ENCODE results near the gene CARS2. TPM values are rescaled to one million over a fixed set of nuclear protein-coding genes. Genes with fewer than 3 reads are reported as not detected.

CARS2 gene
- total RNA-seq, 1 experiment from 2014 or later = 52.9 TPM

DNA sequence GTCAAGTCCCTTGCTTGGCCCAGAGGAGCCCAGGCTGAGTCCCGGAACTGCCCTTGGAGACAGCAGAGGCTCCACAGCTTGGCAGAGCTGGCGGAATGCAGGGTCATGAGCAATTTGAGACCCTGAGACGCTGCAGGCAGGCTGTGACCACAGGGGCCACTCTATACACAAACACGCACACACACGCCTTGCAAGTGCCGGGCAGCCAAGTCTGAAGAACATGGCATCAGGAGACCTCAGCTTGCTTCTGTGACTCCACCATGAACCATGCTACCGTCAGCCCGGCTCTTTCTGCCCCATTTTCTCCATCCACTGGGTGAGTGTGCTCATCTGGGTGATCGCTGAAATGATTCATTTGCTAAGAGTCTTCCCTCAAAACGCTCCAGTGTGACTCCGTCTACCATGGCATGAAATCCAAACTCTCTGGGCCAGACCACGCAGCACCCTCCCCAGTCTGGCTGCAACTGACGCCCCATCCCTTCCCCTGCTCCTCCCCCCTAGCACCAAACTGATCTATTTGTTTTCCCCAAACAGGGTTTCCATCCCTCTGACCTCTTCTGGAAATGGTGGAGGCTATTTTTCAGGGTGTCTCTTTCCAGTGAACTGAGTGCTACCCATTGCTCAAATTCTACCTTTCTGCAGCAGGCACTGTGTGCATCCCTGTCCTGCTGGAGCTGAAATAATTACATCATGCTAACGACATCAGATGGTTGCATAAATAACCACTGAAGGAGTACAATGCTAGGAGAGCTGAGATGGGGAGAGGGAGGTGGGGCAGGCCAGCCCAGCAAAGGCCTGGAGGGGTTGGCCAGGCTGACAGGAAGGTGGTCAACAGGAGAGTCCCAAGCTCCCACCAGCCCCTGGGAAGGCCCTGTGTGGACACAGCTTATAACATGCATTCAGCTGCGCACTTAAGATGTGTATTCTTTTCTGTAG lies 3.1 kb downstream of the CARS2 start:
- no peak overlapping the region for H3K4me2 ChIP-seq (ENCODE audit: low read length)
- intact Hi-C loops (cut with micrococcal nuclease) = no loop called here
- RAD21 ChIA-PET (ENCODE audit: low non-redundant PET in 1 of 2, low total read pairs in 2 of 2, uncharacterized antibody in 2 of 2, unreplicated experiment in 2 of 2) = no interaction called here

More for the DNA sequence above, 3.1 kb downstream of the CARS2 start:
- Histone ChIP-seq H3K27me3 (ENCODE audit: insufficient read depth, low read length) (no peaks in the 10 kb centered on the region), H3K79me2 (ENCODE audit: insufficient read depth, low read length) (peaks cover 56% of the 10 kb centered on the region), H3K27ac (ENCODE audit: low read depth, low read length) (no peak overlapping the region), H3K4me1 (ENCODE audit: control insufficient read depth in 1 of 2, insufficient read depth in 2 of 2, low read length in 2 of 2) (peaks cover 17 to 34% of the 10 kb centered on the region in 2 experiments), H3K4me3 (replicated peaks in 1 of 2; ENCODE audit: low read depth in 1 of 2, low read length in 2 of 2) (no peak overlapping the region), H3K36me3 (ENCODE audit: control insufficient read depth in 1 of 2, insufficient read depth in 2 of 2, low read length in 2 of 2) (peaks cover 28 to 35% of the 10 kb centered on the region in 2 experiments), H4K20me1 (ENCODE audit: insufficient read depth) (peaks cover 4% of the 10 kb centered on the region; the same call in 1 of the 2 replicates), H3K9me3 (ENCODE audit: control insufficient read depth in 1 of 2, insufficient read depth in 1 of 2, low read depth in 1 of 2, low read length in 2 of 2) (no peaks in the 10 kb centered on the region), H3K9ac (ENCODE audit: low read length) (no peak overlapping the region), H2AFZ (ENCODE audit: low read depth, low read length, poor library complexity, severe bottlenecking) (no peak overlapping the region), H3K9me2 (ENCODE audit: insufficient read depth) (no peaks in the 10 kb centered on the region)
- CTCF ChIA-PET = no interaction called here
- DNase-seq (ENCODE audit: low read depth, low spot score) = no peak
- ATAC-seq = no peak
- POLR2A ChIA-PET = interaction anchor here (1.3 kb wide), 1 partner anchor 10 kb away, joined by 6 read pairs; no protein-coding TSS in a partner anchor
- TF ChIP-seq, protein P1, sequence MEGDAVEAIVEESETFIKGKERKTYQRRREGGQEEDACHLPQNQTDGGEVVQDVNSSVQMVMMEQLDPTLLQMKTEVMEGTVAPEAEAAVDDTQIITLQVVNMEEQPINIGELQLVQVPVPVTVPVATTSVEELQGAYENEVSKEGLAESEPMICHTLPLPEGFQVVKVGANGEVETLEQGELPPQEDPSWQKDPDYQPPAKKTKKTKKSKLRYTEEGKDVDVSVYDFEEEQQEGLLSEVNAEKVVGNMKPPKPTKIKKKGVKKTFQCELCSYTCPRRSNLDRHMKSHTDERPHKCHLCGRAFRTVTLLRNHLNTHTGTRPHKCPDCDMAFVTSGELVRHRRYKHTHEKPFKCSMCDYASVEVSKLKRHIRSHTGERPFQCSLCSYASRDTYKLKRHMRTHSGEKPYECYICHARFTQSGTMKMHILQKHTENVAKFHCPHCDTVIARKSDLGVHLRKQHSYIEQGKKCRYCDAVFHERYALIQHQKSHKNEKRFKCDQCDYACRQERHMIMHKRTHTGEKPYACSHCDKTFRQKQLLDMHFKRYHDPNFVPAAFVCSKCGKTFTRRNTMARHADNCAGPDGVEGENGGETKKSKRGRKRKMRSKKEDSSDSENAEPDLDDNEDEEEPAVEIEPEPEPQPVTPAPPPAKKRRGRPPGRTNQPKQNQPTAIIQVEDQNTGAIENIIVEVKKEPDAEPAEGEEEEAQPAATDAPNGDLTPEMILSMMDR (IDR thresholded peaks at IDR 0.05 in 2 of 3, conservative IDR thresholded peaks at IDR 0.05 in 1 of 3; ENCODE audit: borderline replicate concordance in 1 of 3, insufficient read depth in 1 of 3, low read depth in 2 of 3, low read length in 2 of 3) = no peak
- no peak for TF ChIP-seq ZFX (IDR thresholded peaks at IDR 0.05)
- TF ChIP-seq SIN3A (IDR thresholded peaks at IDR 0.05; ENCODE audit: low read depth) = no peak
- no peak for TF ChIP-seq YY1 (IDR thresholded peaks at IDR 0.05; ENCODE audit: extremely low read depth, insufficient replicate concordance, low read depth, low read length)
- TF ChIP-seq EGR1 (IDR thresholded peaks at IDR 0.05; ENCODE audit: low read depth) = no peak
- TF ChIP-seq SRF (IDR thresholded peaks at IDR 0.05; ENCODE audit: low read depth) = no peak
- TF ChIP-seq, protein P2, sequence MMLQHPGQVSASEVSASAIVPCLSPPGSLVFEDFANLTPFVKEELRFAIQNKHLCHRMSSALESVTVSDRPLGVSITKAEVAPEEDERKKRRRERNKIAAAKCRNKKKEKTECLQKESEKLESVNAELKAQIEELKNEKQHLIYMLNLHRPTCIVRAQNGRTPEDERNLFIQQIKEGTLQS (IDR thresholded peaks at IDR 0.05) = no peak
- no peak for TF ChIP-seq EZH2phosphoT487 (IDR thresholded peaks at IDR 0.05; ENCODE audit: borderline replicate concordance)
- TF ChIP-seq EZH2 (IDR thresholded peaks at IDR 0.05) = no peak
- no peak for TF ChIP-seq JUND (IDR thresholded peaks at IDR 0.05)
- no peak for TF ChIP-seq SP1 (IDR thresholded peaks at IDR 0.05; ENCODE audit: low read depth)
- no peak for TF ChIP-seq TCF7L2 (IDR thresholded peaks at IDR 0.05; ENCODE audit: borderline replicate concordance, extremely low read depth, insufficient read depth, insufficient read length)
- TF ChIP-seq POLR2A (IDR thresholded peaks at IDR 0.05; ENCODE audit: borderline replicate concordance, extremely low read depth, insufficient read depth, insufficient read length) = no peak
- TF ChIP-seq, protein P3, sequence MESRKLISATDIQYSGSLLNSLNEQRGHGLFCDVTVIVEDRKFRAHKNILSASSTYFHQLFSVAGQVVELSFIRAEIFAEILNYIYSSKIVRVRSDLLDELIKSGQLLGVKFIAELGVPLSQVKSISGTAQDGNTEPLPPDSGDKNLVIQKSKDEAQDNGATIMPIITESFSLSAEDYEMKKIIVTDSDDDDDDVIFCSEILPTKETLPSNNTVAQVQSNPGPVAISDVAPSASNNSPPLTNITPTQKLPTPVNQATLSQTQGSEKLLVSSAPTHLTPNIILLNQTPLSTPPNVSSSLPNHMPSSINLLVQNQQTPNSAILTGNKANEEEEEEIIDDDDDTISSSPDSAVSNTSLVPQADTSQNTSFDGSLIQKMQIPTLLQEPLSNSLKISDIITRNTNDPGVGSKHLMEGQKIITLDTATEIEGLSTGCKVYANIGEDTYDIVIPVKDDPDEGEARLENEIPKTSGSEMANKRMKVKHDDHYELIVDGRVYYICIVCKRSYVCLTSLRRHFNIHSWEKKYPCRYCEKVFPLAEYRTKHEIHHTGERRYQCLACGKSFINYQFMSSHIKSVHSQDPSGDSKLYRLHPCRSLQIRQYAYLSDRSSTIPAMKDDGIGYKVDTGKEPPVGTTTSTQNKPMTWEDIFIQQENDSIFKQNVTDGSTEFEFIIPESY (IDR thresholded peaks at IDR 0.05; ENCODE audit: extremely low read depth, insufficient replicate concordance, low read length) = no peak
- no peak for TF ChIP-seq CBX3 (IDR thresholded peaks at IDR 0.05; ENCODE audit: low read depth)
- BruUV-seq (replicated peaks) = no TSS peak

Measured in HCT116 (cell line).